Neuronal stem cell (in vitro differentiated cells): ENCODE results near the gene CAPN15.

ENCODE experiments used
- DNase-seq: peaks from one replicate; pipeline ENCODE4 v3.0.0-alpha.2; 2013; ENCODE audit warnings: low spot score
- H2AFZ ChIP-seq: one replicate; pipeline ENCODE4 v1.6.1; 2013; ENCODE audit warnings: mild to moderate bottlenecking, low read length, inconsistent platforms
- H2AK5ac ChIP-seq: 2 replicates; pipeline ENCODE4 v1.6.1; 2013; ENCODE audit warnings: low read depth, mild to moderate bottlenecking, inconsistent platforms, low read length, moderate library complexity, mixed read lengths
- H2BK120ac ChIP-seq: 2 replicates; pipeline ENCODE4 v1.6.1; 2013; ENCODE audit warnings: low read depth, mild to moderate bottlenecking, inconsistent platforms, low read length, moderate library complexity, mixed read lengths
- H2BK12ac ChIP-seq: one replicate; pipeline ENCODE4 v1.6.1; 2013; ENCODE audit warnings: low read length, inconsistent platforms
- H2BK15ac ChIP-seq: 2 replicates; pipeline ENCODE4 v1.6.1; 2013; ENCODE audit warnings: mild to moderate bottlenecking, low read length, inconsistent platforms, mixed read lengths
- H2BK5ac ChIP-seq: one replicate; pipeline ENCODE4 v1.6.1; 2013; ENCODE audit warnings: inconsistent platforms, mild to moderate bottlenecking, low read length, moderate library complexity
- H3K14ac ChIP-seq: one replicate; pipeline ENCODE4 v1.6.1; 2013; ENCODE audit warnings: low read length, inconsistent platforms
- H3K18ac ChIP-seq: 2 replicates; pipeline ENCODE4 v1.6.1; 2013; ENCODE audit warnings: low read length, inconsistent platforms
- H3K23ac ChIP-seq: 2 replicates; pipeline ENCODE4 v1.6.1; 2013; ENCODE audit warnings: low read depth, mild to moderate bottlenecking, mixed read lengths, low read length, inconsistent platforms; ENCODE audit not compliant: poor library complexity
- H3K27ac ChIP-seq: replicated peaks from 3 replicates; pipeline ENCODE4 v1.5.1; 2013; ENCODE audit warnings: low read length, inconsistent platforms
- H3K27me3 ChIP-seq, 3 experiments: 2 replicates each; pipeline ENCODE4 v1.6.1; 2013; ENCODE audit warnings: low read length in 3 of 3, mild to moderate bottlenecking in 2 of 3, inconsistent platforms in 1 of 3, low read depth in 1 of 3, mixed read lengths in 1 of 3, moderate library complexity in 1 of 3; ENCODE audit not compliant: control insufficient read depth in 3 of 3, insufficient read depth in 3 of 3
- H3K36me3 ChIP-seq, 2 donors: replicated peaks in 1 of 2; 2 replicates each; pipeline ENCODE4 v1.6.1; 2013; ENCODE audit warnings: low read length in 2 of 2; ENCODE audit not compliant: control insufficient read depth in 2 of 2, insufficient read depth in 2 of 2
- H3K4ac ChIP-seq: 2 replicates; pipeline ENCODE4 v1.6.1; 2013; ENCODE audit warnings: inconsistent platforms, mild to moderate bottlenecking, low read length, moderate library complexity
- H3K4me1 ChIP-seq, 2 donors: 1 replicate in 1 of 2; 2 replicates in 1 of 2; pipeline ENCODE4 v1.6.1; 2013; ENCODE audit warnings: low read length in 2 of 2, low read depth in 1 of 2; ENCODE audit not compliant: control insufficient read depth in 2 of 2, insufficient read depth in 1 of 2
- H3K4me2 ChIP-seq: one replicate; pipeline ENCODE4 v1.6.1; 2013; ENCODE audit warnings: mild to moderate bottlenecking, low read length, inconsistent platforms; ENCODE audit not compliant: insufficient read depth, poor library complexity, severe bottlenecking
- H3K4me3 ChIP-seq, 2 donors: 2 replicates each; pipeline ENCODE4 v1.5.1; 2013; ENCODE audit warnings: low read length in 2 of 2, mild to moderate bottlenecking in 2 of 2, inconsistent platforms in 1 of 2, moderate library complexity in 1 of 2
- H3K79me1 ChIP-seq: one replicate; pipeline ENCODE4 v1.6.1; 2013; ENCODE audit warnings: low read depth, mild to moderate bottlenecking, inconsistent platforms, low read length, moderate library complexity
- H3K9ac ChIP-seq: one replicate; pipeline ENCODE4 v1.6.1; 2013; ENCODE audit warnings: mild to moderate bottlenecking, low read depth, low read length, inconsistent platforms; ENCODE audit not compliant: poor library complexity
- H3K9me3 ChIP-seq, 2 donors: replicated peaks in 1 of 2; 2 replicates each; pipeline versions ENCODE3 to v1.6.1; 2013; ENCODE audit warnings: low read length in 2 of 2, mild to moderate bottlenecking in 2 of 2, inconsistent platforms in 1 of 2, low read depth in 1 of 2, mixed read lengths in 1 of 2, moderate library complexity in 1 of 2; ENCODE audit not compliant: control insufficient read depth in 2 of 2, insufficient read depth in 1 of 2
- H4K8ac ChIP-seq: one replicate; pipeline ENCODE4 v1.6.1; 2013; ENCODE audit warnings: low read depth, mild to moderate bottlenecking, inconsistent platforms, low read length, moderate library complexity
- H4K91ac ChIP-seq: one replicate; pipeline ENCODE4 v1.6.1; 2013; ENCODE audit warnings: low read length, low read depth, mild to moderate bottlenecking, inconsistent platforms; ENCODE audit not compliant: poor library complexity
- WGBS, 2 donors: extraction: QIAGEN DNeasy Blood & Tissue Kit; methylation state at CpG; one replicate each; pipeline ENCODE4 v1.1.7; 2013; ENCODE audit warnings: missing lambda C conversion rate in 2 of 2, mixed read lengths in 1 of 2; ENCODE audit not compliant: insufficient read length in 2 of 2, insufficient replicate concordance in 1 of 2; ENCODE audit errors: extremely low coverage in 2 of 2; 5-methylcytosine and 5-hydroxymethylcytosine counted together

The CAPN15 gene

GRCh38 chr16:554297-554621 is 26.7 kb downstream of the CAPN15 start:
- Histone ChIP-seq H3K4me2 (no peak overlapping the region), H3K9me3 (no peaks in the 10 kb centered on the region), H3K27ac (no peak overlapping the region), H2BK15ac (no peak overlapping the region), H2BK120ac (peak overlapping the region; percentile 31), H2BK12ac (no peak overlapping the region), H3K36me3 (peaks cover 2 to 15% of the 10 kb centered on the region in 2 donors), H3K23ac (no peak overlapping the region), H3K14ac (peak overlapping the region; percentile 8), H2AFZ (no peak overlapping the region), H3K4ac (no peak overlapping the region), H3K4me1 (peaks cover 0 to 3% of the 10 kb centered on the region in 2 donors), H2BK5ac (no peak overlapping the region), H2AK5ac (no peak overlapping the region), H4K91ac (no peak overlapping the region), H3K18ac (no peak overlapping the region), H3K27me3 (peaks cover under 1 to 21% (median 12%) of the 10 kb centered on the region in 3 experiments), H3K79me1 (peaks cover 9% of the 10 kb centered on the region), H3K4me3 (no peak overlapping the region), H3K9ac (no peak overlapping the region), H4K8ac (no peak overlapping the region)
- WGBS, 2 donors: no CpG with 5 or more reads among the region's 11 CpGs
- DNase-seq: no peak

- Histone ChIP-seq H3K4me3 (no peak overlapping the region), H3K9me3 (no peaks in the 10 kb centered on the region), H3K4me1 (peaks cover 0 to 7% of the 10 kb centered on the region in 2 donors), H3K4ac (no peak overlapping the region), H2BK5ac (no peak overlapping the region), H3K27ac (no peak overlapping the region), H3K79me1 (peaks cover 9% of the 10 kb centered on the region), H4K8ac (no peak overlapping the region), H2BK12ac (no peak overlapping the region), H2AK5ac (no peak overlapping the region), H3K18ac (peak overlapping the region; percentile 57), H3K27me3 (peaks cover 6 to 27% (median 18%) of the 10 kb centered on the region in 3 experiments), H3K36me3 (peaks cover 2 to 15% of the 10 kb centered on the region in 2 donors), H3K9ac (no peak overlapping the region), H3K4me2 (no peak overlapping the region), H2BK15ac (no peak overlapping the region), H2AFZ (no peak overlapping the region), H3K14ac (peak overlapping the region; percentile 38), H3K23ac (peak overlapping the region; percentile 73), H2BK120ac (peak overlapping the region; percentile 31), H4K91ac (no peak overlapping the region)
- no CpG with 5 or more reads among the region's 54 CpGs for WGBS, 2 donors
- no peak for DNase-seq
Measured at GRCh38 chr16:554640-555365, 27.3 kb downstream of the CAPN15 start.

- peaks cover 9% of the 10 kb centered on the region for H3K79me1 ChIP-seq
- H2BK5ac ChIP-seq: no peak overlapping the region
- H3K27ac ChIP-seq: no peak overlapping the region
- no peak overlapping the region for H3K18ac ChIP-seq
- H3K27me3 ChIP-seq: peaks cover 10 to 33% (median 27%) of the 10 kb centered on the region in 3 experiments
- H3K14ac ChIP-seq: no peak overlapping the region
- H4K91ac ChIP-seq: no peak overlapping the region
- no peak overlapping the region for H3K4me2 ChIP-seq
- H3K4me1 ChIP-seq: peaks cover 0 to 7% of the 10 kb centered on the region in 2 donors
- no peak overlapping the region for H2BK12ac ChIP-seq
- H3K36me3 ChIP-seq: peaks cover 2 to 15% of the 10 kb centered on the region in 2 donors
- H3K4me3 ChIP-seq: no peak overlapping the region
- no peak overlapping the region for H3K4ac ChIP-seq
- H2BK120ac ChIP-seq: no peak overlapping the region
- H2AFZ ChIP-seq: no peak overlapping the region
- H3K9ac ChIP-seq: no peak overlapping the region
- H4K8ac ChIP-seq: no peak overlapping the region
- peak overlapping the region; percentile 56 for H2AK5ac ChIP-seq
- H3K9me3 ChIP-seq: no peaks in the 10 kb centered on the region
- WGBS, 2 donors: no CpG with 5 or more reads among the region's 32 CpGs
- DNase-seq: no peak
- no peak overlapping the region for H2BK15ac ChIP-seq
- no peak overlapping the region for H3K23ac ChIP-seq
Measured at GRCh38 chr16:555528-556473, 28.3 kb downstream of the CAPN15 start.
